Upper lobe of left lung (tissue), 4 donors: ENCODE measurements around the gene MUC5AC.
"Not testable (repeated sequence)": the region's sequence is repeated elsewhere in the genome, so short reads cannot be mapped to it uniquely, and the experiment has no call there.

Experiments used
- POLR2AphosphoS5 ChIP-seq, 2 donors: sonication (generic); formaldehyde crosslinking; IDR thresholded peaks; one replicate each; pipeline ENCODE4 v1.5.1; 2017; ENCODE audit warnings: antibody characterized with exemption in 2 of 2
- TF ChIP-seq, protein P1 (sequence below), 6 experiments: fragments of 450-650 bp in 4 of 6; fragments of 200-600 bp in 2 of 6; sonication (generic) in 2 of 6; IDR thresholded peaks; one replicate each; pipeline ENCODE4 v1.5.1; 2016 to 2019; ENCODE audit warnings: antibody characterized with exemption in 6 of 6

DNA sequence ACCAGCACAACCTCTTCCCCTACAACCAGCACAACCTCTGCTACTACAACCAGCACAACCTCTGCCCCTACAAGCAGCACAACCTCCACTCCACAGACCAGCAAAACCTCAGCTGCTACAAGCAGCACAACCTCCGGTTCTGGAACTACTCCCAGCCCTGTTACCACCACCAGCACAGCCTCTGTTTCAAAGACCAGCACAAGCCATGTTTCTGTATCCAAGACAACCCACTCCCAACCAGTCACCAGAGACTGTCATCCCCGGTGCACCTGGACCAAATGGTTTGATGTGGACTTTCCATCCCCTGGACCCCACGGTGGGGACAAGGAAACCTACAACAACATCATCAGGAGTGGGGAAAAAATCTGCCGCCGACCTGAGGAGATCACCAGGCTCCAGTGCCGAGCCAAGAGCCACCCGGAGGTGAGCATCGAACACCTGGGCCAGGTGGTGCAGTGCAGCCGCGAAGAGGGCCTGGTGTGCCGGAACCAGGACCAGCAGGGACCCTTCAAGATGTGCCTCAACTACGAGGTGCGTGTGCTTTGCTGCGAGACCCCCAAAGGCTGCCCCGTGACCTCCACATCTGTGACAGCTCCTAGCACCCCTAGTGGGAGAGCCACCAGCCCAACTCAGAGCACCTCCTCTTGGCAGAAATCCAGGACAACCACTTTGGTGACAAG is 30.8 kb downstream of the MUC5AC start:
- not testable (repeated sequence) for TF ChIP-seq POLR2AphosphoS5 (IDR thresholded peaks at IDR 0.05)
- TF ChIP-seq, protein P1, sequence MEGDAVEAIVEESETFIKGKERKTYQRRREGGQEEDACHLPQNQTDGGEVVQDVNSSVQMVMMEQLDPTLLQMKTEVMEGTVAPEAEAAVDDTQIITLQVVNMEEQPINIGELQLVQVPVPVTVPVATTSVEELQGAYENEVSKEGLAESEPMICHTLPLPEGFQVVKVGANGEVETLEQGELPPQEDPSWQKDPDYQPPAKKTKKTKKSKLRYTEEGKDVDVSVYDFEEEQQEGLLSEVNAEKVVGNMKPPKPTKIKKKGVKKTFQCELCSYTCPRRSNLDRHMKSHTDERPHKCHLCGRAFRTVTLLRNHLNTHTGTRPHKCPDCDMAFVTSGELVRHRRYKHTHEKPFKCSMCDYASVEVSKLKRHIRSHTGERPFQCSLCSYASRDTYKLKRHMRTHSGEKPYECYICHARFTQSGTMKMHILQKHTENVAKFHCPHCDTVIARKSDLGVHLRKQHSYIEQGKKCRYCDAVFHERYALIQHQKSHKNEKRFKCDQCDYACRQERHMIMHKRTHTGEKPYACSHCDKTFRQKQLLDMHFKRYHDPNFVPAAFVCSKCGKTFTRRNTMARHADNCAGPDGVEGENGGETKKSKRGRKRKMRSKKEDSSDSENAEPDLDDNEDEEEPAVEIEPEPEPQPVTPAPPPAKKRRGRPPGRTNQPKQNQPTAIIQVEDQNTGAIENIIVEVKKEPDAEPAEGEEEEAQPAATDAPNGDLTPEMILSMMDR (IDR thresholded peaks at IDR 0.05) = not testable (repeated sequence)
